ENCODE results near the gene STOX1. TPM values are rescaled to one million over a fixed set of nuclear protein-coding genes. Genes with fewer than 3 reads are reported as not detected.
"Not testable (repeated sequence)": the region's sequence is repeated elsewhere in the genome, so short reads cannot be mapped to it uniquely, and the experiment has no call there.

Gene STOX1
- total and polyA plus RNA-seq, 8 donors: 0.73 to 1.8 (median 1.1) TPM

- Histone ChIP-seq H3K27ac (no peak overlapping the region), H3K27me3 (no peaks in the 10 kb centered on the region), H3K36me3 (no peaks in the 10 kb centered on the region), H3K9me3 (no peaks in the 10 kb centered on the region), H3K4me1 (no peaks in the 10 kb centered on the region), H3K4me3 (no peak overlapping the region)
- no peak for TF ChIP-seq CTCF (IDR thresholded peaks at IDR 0.05)
- no peak for ATAC-seq
- no peak for DNase-seq
- intact Hi-C loops (cut with DNase I): no loop called here
- no peak for FAIRE-seq
Observed at GRCh38 chr10:68813559-68813958, 13.8 kb upstream of the STOX1 start.

GRCh38 chr10:68816796-68817412 is 10.4 kb upstream of the STOX1 start:
- H3K27ac ChIP-seq: no peak overlapping the region
- H3K4me1 ChIP-seq: no peaks in the 10 kb centered on the region
- no peak overlapping the region for H3K4me3 ChIP-seq
- no peak for TF ChIP-seq CTCF (IDR thresholded peaks at IDR 0.05)
- FAIRE-seq (no peak), ATAC-seq (no peak), DNase-seq (no peak)
- WGBS, 2 donors: 58 to 68% methylated on average over 4 of the region's 4 CpGs
- no peaks in the 10 kb centered on the region for H3K9me3 ChIP-seq
- no peaks in the 10 kb centered on the region for H3K36me3 ChIP-seq
- intact Hi-C loops (cut with DNase I): no loop called here
- H3K27me3 ChIP-seq: no peaks in the 10 kb centered on the region

GRCh38 chr10:68820359-68820758 is 7.0 kb upstream of the STOX1 start:
- H3K36me3 ChIP-seq; FAIRE-seq; H3K9me3 ChIP-seq; H3K27me3 ChIP-seq; intact Hi-C loops (cut with DNase I); H3K27ac ChIP-seq; ATAC-seq; DNase-seq; H3K4me3 ChIP-seq; H3K4me1 ChIP-seq: not testable (repeated sequence)
- WGBS, 2 donors: 81 to 86% methylated on average over 1 of the region's 1 CpG

- FAIRE-seq; H3K36me3 ChIP-seq; H3K27ac ChIP-seq; intact Hi-C loops (cut with DNase I); H3K9me3 ChIP-seq; H3K4me3 ChIP-seq; DNase-seq; H3K27me3 ChIP-seq; H3K4me1 ChIP-seq; ATAC-seq: not testable (repeated sequence)
- 88 to 92% methylated on average over 2 of the region's 2 CpGs for WGBS, 2 donors
Observed at GRCh38 chr10:68822626-68823025, 4.7 kb upstream of the STOX1 start.

GRCh38 chr10:68827592-68827959 is 245 bp downstream of the STOX1 start:
- H3K9me3 ChIP-seq; H3K4me1 ChIP-seq; FAIRE-seq; H3K27me3 ChIP-seq; H3K27ac ChIP-seq; H3K36me3 ChIP-seq; intact Hi-C loops (cut with DNase I); DNase-seq: not testable (repeated sequence)
- H3K4me3 ChIP-seq: peak overlapping the region; percentile 40 to 70 (median 62)
- 0 to 1% methylated on average over 12 to 16 of the region's 58 CpGs for WGBS, 2 donors
- peak; percentile 33 to 66 (median 48) for ATAC-seq

GRCh38 chr10:68828083-68828601 is 811 bp downstream of the STOX1 start:
- FAIRE-seq; H3K27ac ChIP-seq; H3K36me3 ChIP-seq; intact Hi-C loops (cut with DNase I); H3K4me1 ChIP-seq; H3K27me3 ChIP-seq; H3K9me3 ChIP-seq: not testable (repeated sequence)
- ATAC-seq (peak; percentile 44 to 72 (median 56)), DNase-seq (peak in 5 of 6 donors; percentile 15 to 58 (median 32))
- WGBS, 2 donors: 0 to 1% methylated on average over 26 to 33 of the region's 59 CpGs
- peak overlapping the region; percentile 37 to 57 (median 41) for H3K4me3 ChIP-seq

GRCh38 chr10:68828833-68829232 is 1.5 kb downstream of the STOX1 start:
- H3K9me3 ChIP-seq: no peaks in the 10 kb centered on the region
- intact Hi-C loops (cut with DNase I): no loop called here
- H3K4me3 ChIP-seq: no peak overlapping the region
- no peak for ATAC-seq
- H3K4me1 ChIP-seq: no peaks in the 10 kb centered on the region
- no peak for FAIRE-seq
- H3K36me3 ChIP-seq: no peaks in the 10 kb centered on the region
- WGBS, 2 donors: 90% methylated on average over 10 of the region's 10 CpGs
- no peak overlapping the region for H3K27ac ChIP-seq
- H3K27me3 ChIP-seq: no peaks in the 10 kb centered on the region
- TF ChIP-seq CTCF (IDR thresholded peaks at IDR 0.05): no peak
- no peak for DNase-seq

Measured in pancreas (tissue), 10 donors.